WI38 (cell line): Measurements from ENCODE around the gene RAB3IP.
"Not testable (repeated sequence)": the region's sequence is repeated elsewhere in the genome, so short reads cannot be mapped to it uniquely, and the experiment has no call there.

Experiments used
- H3K4me3 ChIP-seq: 2 replicates; pipeline ENCODE4 v1.5.1; 2011; ENCODE audit warnings: low read depth, mild to moderate bottlenecking, control low read depth, low read length
- TF ChIP-seq, protein P1 (sequence below): IDR thresholded peaks from 2 replicates; pipeline ENCODE4 v1.5.1; 2012; ENCODE audit warnings: low read depth, mild to moderate bottlenecking, control low read depth, low read length

The RAB3IP gene

DNA sequence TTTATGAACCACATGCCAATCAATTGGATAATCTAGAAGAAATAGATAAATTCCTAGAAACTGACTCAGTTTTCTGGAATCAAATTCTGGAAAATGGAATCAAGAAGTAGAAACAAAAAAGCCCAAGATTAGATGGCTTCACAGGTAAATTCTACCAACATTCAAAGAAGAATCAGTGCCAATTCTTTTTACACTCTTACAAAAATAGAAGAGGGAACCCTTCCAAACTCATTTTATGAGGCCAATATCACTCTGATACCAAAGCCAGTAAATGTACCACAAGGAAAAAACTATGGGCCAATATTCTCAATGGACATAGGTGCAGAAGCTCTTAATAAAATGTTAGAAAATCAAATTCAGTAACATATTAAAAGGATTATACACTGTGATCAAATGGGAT is 50.7 kb downstream of the RAB3IP start:
- H3K4me3 ChIP-seq, result no peak overlapping the region
- TF ChIP-seq, protein P1, sequence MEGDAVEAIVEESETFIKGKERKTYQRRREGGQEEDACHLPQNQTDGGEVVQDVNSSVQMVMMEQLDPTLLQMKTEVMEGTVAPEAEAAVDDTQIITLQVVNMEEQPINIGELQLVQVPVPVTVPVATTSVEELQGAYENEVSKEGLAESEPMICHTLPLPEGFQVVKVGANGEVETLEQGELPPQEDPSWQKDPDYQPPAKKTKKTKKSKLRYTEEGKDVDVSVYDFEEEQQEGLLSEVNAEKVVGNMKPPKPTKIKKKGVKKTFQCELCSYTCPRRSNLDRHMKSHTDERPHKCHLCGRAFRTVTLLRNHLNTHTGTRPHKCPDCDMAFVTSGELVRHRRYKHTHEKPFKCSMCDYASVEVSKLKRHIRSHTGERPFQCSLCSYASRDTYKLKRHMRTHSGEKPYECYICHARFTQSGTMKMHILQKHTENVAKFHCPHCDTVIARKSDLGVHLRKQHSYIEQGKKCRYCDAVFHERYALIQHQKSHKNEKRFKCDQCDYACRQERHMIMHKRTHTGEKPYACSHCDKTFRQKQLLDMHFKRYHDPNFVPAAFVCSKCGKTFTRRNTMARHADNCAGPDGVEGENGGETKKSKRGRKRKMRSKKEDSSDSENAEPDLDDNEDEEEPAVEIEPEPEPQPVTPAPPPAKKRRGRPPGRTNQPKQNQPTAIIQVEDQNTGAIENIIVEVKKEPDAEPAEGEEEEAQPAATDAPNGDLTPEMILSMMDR, result no peak

DNA sequence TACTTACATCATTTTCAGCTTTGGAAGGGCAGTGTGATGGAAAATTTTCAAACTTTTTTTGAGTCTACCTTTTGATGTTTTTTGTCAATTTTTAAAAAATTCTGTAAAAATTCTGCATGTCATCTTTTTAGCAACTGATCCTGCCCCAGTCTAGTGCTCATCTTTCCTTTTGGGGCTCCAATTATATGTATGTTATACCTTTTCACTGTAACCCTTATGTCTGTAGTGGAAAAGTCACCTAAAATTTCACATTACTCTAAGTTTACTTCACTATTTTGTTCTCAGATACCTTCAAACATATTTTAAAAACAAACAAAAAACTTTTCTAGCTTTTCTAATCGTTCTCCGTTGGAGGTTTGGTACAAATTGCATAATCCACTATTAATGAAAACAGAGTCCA is 53.9 kb downstream of the RAB3IP start:
- TF ChIP-seq, protein P1, result no peak
- H3K4me3 ChIP-seq, result no peak overlapping the region

DNA sequence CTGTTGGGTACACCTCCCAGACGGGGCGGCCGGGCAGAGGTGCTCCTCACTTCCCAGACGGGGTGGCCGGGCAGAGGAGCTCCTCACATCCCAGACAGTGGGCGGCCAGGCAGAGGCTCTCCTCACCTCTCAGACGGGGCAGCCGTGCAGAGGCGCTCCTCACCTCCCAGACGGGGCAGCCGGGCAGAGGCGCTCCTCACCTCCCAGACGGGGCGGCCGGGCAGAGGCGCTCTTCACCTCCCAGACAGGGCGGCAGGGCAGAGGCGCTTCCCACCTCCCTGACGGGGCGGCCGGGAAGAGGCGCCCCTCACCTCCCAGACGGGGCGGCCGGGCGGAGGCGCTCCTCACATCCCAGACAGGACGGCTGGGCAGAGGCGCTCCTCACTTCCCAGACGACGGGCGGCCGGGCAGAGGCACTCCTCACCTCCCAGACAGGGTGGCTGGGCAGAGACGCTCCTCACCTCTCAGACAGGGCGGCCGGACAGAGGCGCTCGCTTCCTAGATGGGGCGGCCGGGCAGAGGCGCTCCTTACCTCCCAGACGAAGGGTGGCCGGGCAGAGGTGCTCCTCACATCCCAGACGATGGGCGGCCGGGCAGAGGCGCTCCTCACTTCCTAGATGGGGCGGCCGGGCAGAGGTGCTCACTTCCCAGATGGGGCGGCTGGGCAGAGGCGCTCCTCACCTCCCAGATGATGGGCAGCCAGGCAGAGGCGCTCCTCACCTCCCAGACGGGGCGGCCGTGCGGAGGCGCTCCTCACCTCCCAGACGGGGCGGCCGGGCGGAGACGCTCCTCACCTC is 68.6 kb downstream of the RAB3IP start:
- H3K4me3 ChIP-seq, result not testable (repeated sequence)

DNA sequence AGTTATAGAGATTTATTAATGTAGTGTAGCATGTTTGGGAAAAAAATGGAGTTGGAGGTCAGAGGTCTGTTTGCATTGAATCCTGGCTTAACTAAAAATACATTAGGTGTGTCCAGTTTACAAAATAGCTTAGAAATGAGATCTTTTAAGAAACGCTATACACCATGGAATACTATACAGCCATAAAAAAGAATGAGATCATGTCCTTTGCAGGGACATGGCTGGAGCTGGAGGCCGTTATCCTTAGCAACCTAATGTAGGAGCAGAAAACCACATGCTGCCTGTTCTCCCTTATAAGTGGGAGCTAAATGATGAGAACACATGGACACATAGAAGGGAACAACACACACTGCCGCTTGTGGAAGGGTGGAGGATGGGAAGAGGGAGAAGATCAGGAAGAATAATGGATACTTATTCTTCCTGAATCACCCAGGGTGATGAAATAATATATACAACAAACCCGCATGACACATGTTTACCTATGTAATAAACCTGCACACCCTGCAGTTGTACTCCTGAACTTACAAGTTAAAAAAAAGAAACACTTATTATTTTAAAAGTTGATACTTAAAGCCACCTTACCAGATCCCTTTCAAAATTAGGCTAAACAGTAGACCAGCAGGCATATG is 72.3 kb downstream of the RAB3IP start:
- TF ChIP-seq, protein P1, result no peak
- H3K4me3 ChIP-seq, result no peak overlapping the region

DNA sequence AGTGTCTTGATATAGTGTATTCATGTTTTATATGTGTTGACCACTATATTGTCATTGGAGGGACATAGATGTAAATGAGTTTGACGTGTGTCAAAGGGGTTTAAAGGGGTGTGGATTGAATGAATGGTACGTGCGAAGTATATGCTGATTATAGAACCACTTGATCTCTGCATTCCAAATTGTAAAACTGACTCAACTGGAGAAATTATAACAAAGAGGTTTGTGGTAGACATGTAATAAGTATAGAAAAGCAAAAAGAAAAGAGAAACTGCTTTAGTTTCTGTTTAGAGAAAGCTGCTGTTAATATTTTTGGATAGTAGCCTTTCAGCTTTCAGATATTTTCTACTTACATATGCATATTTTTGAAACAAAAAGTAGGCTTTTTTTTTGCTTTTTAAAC is 77.4 kb downstream of the RAB3IP start:
- H3K4me3 ChIP-seq, result no peak overlapping the region
- TF ChIP-seq, protein P1, result no peak

DNA sequence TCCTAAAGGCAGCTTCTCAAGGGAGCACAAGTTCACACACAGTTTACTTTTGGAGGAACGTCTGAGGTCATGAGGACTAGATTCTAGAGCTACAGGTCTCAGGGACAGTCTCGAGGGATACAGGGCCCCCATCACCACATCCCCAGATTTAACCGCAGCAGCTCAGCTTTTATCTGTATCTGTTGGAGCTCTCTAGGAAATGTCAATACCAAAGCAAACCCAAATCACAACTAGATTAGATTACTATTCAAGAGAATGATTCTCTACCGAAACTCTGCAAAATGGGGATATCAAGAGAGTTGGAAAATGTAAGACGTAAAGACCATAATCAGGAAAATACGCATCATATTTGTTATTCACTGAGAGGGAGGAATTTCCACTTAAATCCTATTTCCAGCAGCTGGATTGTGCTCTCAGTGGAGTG is 82.4 kb downstream of the RAB3IP start:
- no peak overlapping the region for H3K4me3 ChIP-seq
- TF ChIP-seq, protein P1, result no peak

DNA sequence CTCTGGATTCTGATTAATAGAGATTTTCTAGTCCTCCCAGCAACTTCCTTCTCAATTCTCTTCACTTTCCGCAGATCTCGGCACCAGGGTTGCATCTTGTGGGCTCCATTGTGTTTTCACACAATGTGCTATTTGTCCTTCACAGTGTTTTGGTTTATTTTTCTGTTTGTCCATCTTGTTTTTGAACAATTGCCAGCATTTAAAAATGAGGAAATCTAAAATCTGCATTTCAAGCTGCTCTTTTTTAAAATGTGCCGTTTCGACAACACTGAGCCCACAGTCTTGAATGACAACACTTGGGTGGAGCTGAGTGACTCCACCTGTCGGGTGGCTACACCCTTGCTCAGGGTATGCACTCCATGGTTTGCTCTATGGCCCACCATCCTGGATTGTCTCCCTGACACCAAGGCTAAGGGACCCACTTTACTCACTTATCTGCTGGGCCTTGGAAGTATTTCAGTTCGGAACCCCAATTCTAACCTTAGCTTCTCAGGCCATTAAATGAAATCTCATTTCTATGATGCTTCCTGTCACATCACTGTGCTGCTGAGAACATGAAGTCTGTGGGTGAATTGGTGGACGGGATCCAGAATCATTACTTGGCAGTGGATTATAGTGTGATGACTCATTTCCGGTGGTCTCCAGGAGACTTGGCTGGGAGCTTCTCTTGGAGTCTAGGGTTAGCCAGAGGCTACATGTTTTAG is 82.9 kb downstream of the RAB3IP start:
- TF ChIP-seq, protein P1, result no peak
- no peak overlapping the region for H3K4me3 ChIP-seq
